Activated CD4-positive, alpha-beta T cell treated with anti-CD3 and anti-CD28 coated beads for 36 hours (primary cell): ENCODE data around the gene COL23A1. TPM values are rescaled to one million over a fixed set of nuclear protein-coding genes. Genes with fewer than 3 reads are reported as not detected.
A peak's percentile ranks its signal among the peaks of the same experiment; 100 is the strongest.
"Not testable (repeated sequence)": the region's sequence is repeated elsewhere in the genome, so short reads cannot be mapped to it uniquely, and the experiment has no call there.

Source experiments
- ATAC-seq: fragments of 200-7000 bp; cut with Tn5 transposase; one replicate; pipeline ENCODE4 v1.10.0; 2021; ENCODE audit warnings: mild to moderate bottlenecking, moderate library complexity
- CTCF ChIA-PET: fragments of 350-600 bp; sonication (Branson Sonifier 250); formaldehyde crosslinking; loops from one replicate; lab custom pipeline; 2021; ENCODE audit warnings: antibody characterized with exemption; lab: Charles Lee
- POLR2A ChIA-PET: fragments of 350-600 bp; sonication (Branson Sonifier 250); formaldehyde crosslinking; loops from one replicate; lab custom pipeline; 2021; ENCODE audit warnings: antibody characterized with exemption, inconsistent platforms; lab: Charles Lee
- DNase-seq: peaks from one replicate; pipeline ENCODE4 v3.0.0-alpha.2; 2020
- H3K27ac Mint-ChIP-seq: one replicate; pipeline ENCODE4 v1.8.0; 2021; ENCODE audit warnings: mixed read lengths
- H3K27me3 Mint-ChIP-seq: one replicate; pipeline ENCODE4 v1.8.0; 2021; ENCODE audit warnings: mixed read lengths
- H3K36me3 Mint-ChIP-seq: one replicate; pipeline ENCODE4 v1.8.0; 2021; ENCODE audit warnings: low read depth, mixed read lengths
- H3K4me1 Mint-ChIP-seq: one replicate; pipeline ENCODE4 v1.8.0; 2021; ENCODE audit warnings: mixed read lengths
- H3K4me3 Mint-ChIP-seq: one replicate; pipeline ENCODE4 v1.8.0; 2021; ENCODE audit warnings: mild to moderate bottlenecking, moderate library complexity, mixed read lengths
- H3K9me3 Mint-ChIP-seq: one replicate; pipeline ENCODE4 v1.8.0; 2021; ENCODE audit warnings: low read depth, mixed read lengths
- intact Hi-C, 2 experiments: fragments of 100-400 bp; cut with DNase I in 1 of 2; cut with micrococcal nuclease in 1 of 2; formaldehyde crosslinking; loops; one replicate each; pipeline versions ENCODE4 v1.14.2 to v1.15.1; 2022 to 2024; cut with DNase I, micrococcal nuclease
- total RNA-seq, 2 experiments: library from RNA; stranded (reverse); gene quantifications; one replicate each; pipeline ENCODE4 v1.2.3, GENCODE V29; 2021

COL23A1 gene
- total RNA-seq, 2 experiments from 2014 or later: not detected

DNA sequence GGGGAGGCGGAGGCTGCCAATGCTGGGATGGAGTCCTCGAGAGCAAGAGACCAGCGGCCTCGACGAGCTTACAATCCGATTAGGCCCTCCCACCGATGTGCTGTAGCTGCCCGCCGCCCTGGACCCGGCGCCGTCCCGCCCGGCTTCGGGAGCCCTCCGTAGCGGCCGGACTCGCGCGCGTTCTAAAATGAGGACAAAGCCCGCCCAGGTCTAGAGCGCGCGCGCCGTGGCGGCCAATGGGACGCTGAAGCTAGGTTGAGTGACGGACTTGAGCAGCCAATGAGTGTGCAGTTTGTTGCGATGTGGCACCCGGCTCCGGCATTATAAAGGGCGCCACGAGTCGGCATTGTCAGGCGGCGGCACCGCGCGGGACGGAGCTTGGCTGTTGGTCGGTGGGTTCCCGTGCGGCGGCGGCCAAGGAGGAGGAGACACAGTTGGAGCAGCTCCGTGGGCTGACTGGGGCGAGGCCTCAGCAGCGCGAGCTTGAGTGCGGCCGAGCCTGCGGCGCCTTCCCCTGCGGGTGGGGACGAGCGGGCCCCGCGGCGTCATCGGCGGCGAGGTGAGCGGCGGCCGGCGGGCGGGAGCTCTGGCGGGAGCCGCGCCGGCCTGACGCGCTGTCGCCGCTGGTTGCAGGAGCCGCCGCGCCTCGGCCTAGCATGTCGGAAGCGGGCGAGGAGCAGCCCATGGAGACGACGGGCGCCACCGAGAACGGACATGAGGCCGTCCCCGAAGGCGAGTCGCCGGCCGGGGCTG, 385.8 kb downstream of the COL23A1 start, which contains the start of gene HNRNPAB:
TSS of gene HNRNPAB (plus strand) at position 352 of the 753 bp plus-strand sequence. CDS start at position 657, 305 bp downstream.
- POLR2A ChIA-PET: interaction anchor here (0.6 to 1.5 kb wide), 14 partner anchors 8 to 1683 kb away, joined by 3 to 15 read pairs (median 4); partner anchors contain the start of genes NHP2 and PHYKPL
- peaks cover 44% of the 10 kb centered on the region for H3K36me3 Mint-ChIP-seq
- no peaks in the 10 kb centered on the region for H3K27me3 Mint-ChIP-seq
- peaks cover 31% of the 10 kb centered on the region for H3K4me1 Mint-ChIP-seq
- intact Hi-C loops: loop anchor here in 1 of 2 experiments (1.0 to 10.0 kb wide), 8 partner anchors 28 to 1197 kb away; partner anchors contain the start of genes CLK4, N4BP3, NHP2 and PHYKPL
- H3K27ac Mint-ChIP-seq: peak within 1 kb of the TSS; percentile 97
- H3K9me3 Mint-ChIP-seq: no peaks in the 10 kb centered on the region
- DNase-seq: peak; percentile 97
- CTCF ChIA-PET: interaction anchor here (0.7 to 1.0 kb wide), 2 partner anchors 130 to 421 kb away, joined by 3 read pairs; no protein-coding TSS in a partner anchor
- H3K4me3 Mint-ChIP-seq: peak within 1 kb of the TSS; percentile 82
- ATAC-seq: peak; percentile 84

DNA sequence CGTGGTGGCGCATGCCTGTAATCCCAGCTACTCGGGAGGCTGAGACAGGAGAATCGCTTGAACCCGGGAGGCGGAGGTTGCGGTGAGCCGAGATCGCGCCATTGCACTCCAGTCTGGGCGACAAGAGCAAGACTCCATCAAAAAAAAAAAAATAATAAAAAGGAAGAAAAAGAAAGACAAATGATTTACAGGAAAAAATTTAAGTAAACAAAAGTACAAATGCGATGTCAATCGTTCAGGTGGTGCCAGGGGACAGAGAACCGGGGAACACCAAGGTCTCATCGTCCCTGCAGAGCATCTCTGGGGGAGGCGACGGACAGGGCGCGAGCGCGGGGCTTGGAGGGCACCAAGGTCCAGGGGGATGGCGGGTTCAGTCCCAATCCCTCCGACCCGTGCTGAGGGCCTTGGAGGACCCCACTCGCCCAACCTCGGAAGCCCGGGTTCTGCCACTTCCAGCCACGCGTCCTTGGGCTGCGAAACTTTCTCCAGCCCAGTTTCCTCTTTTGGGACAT, 386.5 kb downstream of the COL23A1 start:
- POLR2A ChIA-PET: interaction anchor here (0.6 to 1.5 kb wide), 11 partner anchors 9 to 1357 kb away, joined by 3 to 15 read pairs (median 4); partner anchors contain the start of genes NHP2 and PHYKPL

DNA sequence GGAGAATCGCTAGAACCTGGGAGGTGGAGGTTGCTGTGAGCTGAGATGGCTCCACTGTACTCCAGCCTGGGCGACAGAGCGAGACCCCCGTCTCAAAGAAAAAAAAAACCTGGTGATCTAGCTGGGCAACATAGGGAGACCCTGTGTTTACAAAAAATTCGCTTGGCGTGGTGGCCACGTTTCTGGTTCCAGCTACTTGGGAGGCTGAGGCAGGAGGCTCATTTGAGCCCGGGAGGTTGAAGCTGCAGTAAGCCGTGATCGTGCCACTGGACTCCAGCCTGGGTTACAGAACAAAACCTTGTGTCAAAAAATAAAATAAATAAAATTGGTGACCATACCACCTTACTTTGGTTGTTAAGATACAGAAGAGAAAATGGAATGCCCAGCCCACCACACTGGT, 387.7 kb downstream of the COL23A1 start:
- Mint-ChIP-seq H3K27me3 (no peaks in the 10 kb centered on the region), H3K36me3 (peaks cover 26% of the 10 kb centered on the region), H3K9me3 (no peaks in the 10 kb centered on the region), H3K4me1 (peaks cover 22% of the 10 kb centered on the region), H3K27ac (no peak overlapping the region), H3K4me3 (peak overlapping the region; percentile 62)
- ATAC-seq: no peak
- ChIA-PET CTCF (interaction anchor here (0.6 to 0.7 kb wide), 2 partner anchors 48 to 398 kb away, joined by 3 read pairs; no protein-coding TSS in a partner anchor), POLR2A (interaction anchor here (0.5 kb wide), 1 partner anchor 763 kb away, joined by 3 read pairs; no protein-coding TSS in a partner anchor)
- intact Hi-C loops: loop anchor here in 1 of 2 experiments (5.0 to 10.0 kb wide), 3 partner anchors 608 to 1195 kb away; partner anchors contain the start of genes PRELID1, RAB24, TMED9 and UIMC1
- no peak for DNase-seq

More for the DNA sequence above, 386.5 kb downstream of the COL23A1 start:
- intact Hi-C loops: loop anchor here in 1 of 2 experiments (1.0 to 10.0 kb wide), 8 partner anchors 29 to 1196 kb away; partner anchors contain the start of genes CLK4, N4BP3, NHP2 and PHYKPL
- Mint-ChIP-seq H3K27me3 (no peaks in the 10 kb centered on the region), H3K4me1 (peaks cover 30% of the 10 kb centered on the region), H3K36me3 (peaks cover 38% of the 10 kb centered on the region), H3K4me3 (peak overlapping the region; percentile 82), H3K9me3 (no peaks in the 10 kb centered on the region), H3K27ac (peak overlapping the region; percentile 97)
- ATAC-seq (peak; percentile 18), DNase-seq (peak; percentile 52)
- CTCF ChIA-PET: interaction anchor here (0.7 to 1.0 kb wide), 2 partner anchors 129 to 421 kb away, joined by 3 read pairs; no protein-coding TSS in a partner anchor

DNA sequence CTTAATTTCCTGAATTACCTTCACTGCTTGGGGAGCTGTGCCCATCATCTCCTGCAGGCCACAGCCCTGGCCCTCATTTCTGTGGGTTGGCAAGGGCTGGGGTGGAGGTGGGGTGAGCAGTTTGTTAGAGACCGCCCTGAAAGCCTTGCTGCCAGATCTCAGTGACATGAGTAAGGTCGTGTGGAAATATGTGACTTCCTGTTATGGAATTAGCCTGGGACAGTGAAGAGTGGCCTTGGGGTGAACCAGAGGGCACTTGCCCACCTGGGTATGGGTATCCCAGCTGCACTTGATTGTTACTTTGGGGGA, 388.3 kb downstream of the COL23A1 start:
- peaks cover 15% of the 10 kb centered on the region for H3K4me1 Mint-ChIP-seq
- DNase-seq (no peak), ATAC-seq (no peak)
- no peak overlapping the region for H3K27ac Mint-ChIP-seq
- CTCF ChIA-PET: interaction anchor here (0.6 to 1.0 kb wide), 3 partner anchors 23 to 47 kb away, joined by 3 to 4 read pairs (median 3); no protein-coding TSS in a partner anchor
- H3K9me3 Mint-ChIP-seq: no peaks in the 10 kb centered on the region
- intact Hi-C loops: loop anchor here in 1 of 2 experiments (5.0 to 10.0 kb wide), 3 partner anchors 607 to 1195 kb away; partner anchors contain the start of genes PRELID1, RAB24, TMED9 and UIMC1
- H3K27me3 Mint-ChIP-seq: no peaks in the 10 kb centered on the region
- H3K4me3 Mint-ChIP-seq: peak overlapping the region; percentile 6
- POLR2A ChIA-PET: no interaction called here
- H3K36me3 Mint-ChIP-seq: peaks cover 19% of the 10 kb centered on the region

DNA sequence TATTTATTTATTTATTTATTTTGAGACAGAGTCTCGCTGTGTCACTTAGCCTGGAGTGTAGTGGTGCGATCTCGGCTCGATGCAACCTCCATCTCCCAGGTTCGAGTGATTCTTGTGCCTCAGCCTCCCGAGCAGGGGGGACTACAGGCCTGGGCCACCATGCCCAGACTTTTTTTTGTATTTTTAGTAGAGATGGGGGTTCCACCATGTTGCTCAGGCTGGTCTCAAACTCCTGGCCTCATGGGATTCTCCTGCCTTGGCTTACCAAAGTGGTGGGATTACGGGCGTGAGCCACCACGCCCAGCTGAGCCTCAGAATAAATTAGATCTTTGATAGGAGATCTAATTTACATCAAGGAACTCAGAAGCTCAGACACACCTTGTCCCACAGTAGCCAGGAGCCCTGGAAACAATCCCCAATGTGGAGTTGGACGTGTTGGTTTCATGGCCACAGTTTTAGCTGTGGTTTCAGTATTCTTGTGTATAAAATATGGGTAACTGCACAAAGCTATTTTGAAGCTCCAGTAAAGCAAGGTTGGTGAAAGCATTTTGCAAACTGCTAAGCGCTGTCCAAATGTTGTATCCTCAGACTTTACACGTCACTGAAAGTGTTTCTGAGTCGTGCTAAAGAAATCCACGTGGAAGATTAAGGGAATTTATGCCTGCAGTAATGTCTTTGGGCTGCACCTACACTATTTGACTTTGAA, 388.8 kb downstream of the COL23A1 start:
- DNase-seq: no peak
- Mint-ChIP-seq H3K27me3 (no peaks in the 10 kb centered on the region), H3K4me1 (peaks cover 10% of the 10 kb centered on the region), H3K27ac (no peak overlapping the region), H3K4me3 (peak overlapping the region; percentile 6), H3K36me3 (peaks cover 14% of the 10 kb centered on the region), H3K9me3 (no peaks in the 10 kb centered on the region)
- CTCF ChIA-PET: interaction anchor here (0.6 to 1.0 kb wide), 3 partner anchors 24 to 47 kb away, joined by 3 to 4 read pairs (median 3); no protein-coding TSS in a partner anchor
- ATAC-seq: no peak
- POLR2A ChIA-PET: no interaction called here
- intact Hi-C loops: loop anchor here in 1 of 2 experiments (5.0 to 10.0 kb wide), 3 partner anchors 607 to 1194 kb away; partner anchors contain the start of genes PRELID1, RAB24, TMED9 and UIMC1

DNA sequence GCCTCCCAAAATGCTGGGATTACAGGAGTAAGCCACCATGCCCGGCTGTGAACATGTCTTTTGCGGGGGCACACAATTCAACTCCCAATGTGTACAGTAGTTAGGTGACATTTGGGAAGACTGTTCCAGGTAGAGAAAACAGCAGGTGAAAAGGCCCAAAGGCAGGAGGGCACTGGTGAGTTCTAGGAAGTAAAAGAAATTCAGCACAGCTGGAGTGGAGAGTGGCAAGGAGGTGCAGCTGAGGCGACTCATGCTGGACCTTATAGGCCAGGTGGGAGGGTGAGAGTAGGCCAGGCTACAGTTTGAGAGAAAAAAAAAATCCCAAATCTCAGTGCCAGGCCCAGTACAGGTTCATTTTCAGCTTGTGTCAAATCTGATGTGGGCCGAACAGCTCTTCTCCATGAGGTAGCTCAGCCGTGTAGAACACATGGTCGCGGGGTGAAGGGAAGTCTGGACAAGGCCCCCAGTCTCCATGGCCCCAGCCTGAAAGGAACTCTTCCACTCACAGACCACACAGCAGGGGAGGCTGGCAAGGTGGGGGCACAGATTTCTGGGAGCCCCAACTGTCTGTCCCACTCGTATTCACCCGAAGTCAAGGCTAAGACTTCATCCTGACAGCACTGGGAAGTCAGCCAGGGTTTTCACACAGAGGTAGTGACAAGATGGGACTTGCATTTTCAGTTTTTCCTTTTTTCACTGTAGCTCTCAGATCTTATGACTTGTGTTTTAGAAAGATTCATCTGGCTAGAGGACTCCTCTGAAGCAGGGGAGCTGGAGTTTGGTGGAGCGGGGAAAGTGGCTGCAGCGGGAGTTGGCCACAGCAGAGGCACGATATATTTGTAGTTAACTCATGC, 390.4 kb downstream of the COL23A1 start:
- Mint-ChIP-seq H3K4me1 (peaks cover 2% of the 10 kb centered on the region), H3K27me3 (peaks cover under 1% of the 10 kb centered on the region), H3K9me3 (no peaks in the 10 kb centered on the region), H3K27ac (no peak overlapping the region), H3K4me3 (no peak overlapping the region), H3K36me3 (peaks cover 3% of the 10 kb centered on the region)
- intact Hi-C loops: loop anchor here in 1 of 2 experiments (5.0 to 10.0 kb wide), 3 partner anchors 605 to 1193 kb away; partner anchors contain the start of genes PRELID1, RAB24, TMED9 and UIMC1
- CTCF ChIA-PET: no interaction called here
- ATAC-seq (no peak), DNase-seq (no peak)
- POLR2A ChIA-PET: no interaction called here

DNA sequence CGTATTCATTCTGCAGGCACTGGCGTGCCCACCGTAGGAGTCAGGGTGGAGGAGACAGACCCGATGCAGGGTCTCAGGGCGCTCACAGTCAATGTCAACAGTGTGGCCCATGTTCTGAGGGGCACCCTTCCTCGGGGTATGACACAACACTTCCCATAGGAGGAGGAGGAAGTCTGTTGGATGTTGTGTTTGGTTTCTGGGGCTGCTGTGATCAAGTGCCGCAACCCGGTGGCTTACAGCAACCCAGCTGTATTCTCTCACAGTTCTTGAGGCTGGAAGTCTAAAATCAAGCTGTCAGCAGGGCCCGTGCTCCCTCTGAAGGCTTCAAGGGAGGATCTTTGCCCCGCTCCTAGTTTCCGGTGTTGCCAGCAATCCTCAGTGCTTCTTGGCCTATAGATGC, 391.5 kb downstream of the COL23A1 start:
- intact Hi-C loops: no loop called here
- Mint-ChIP-seq H3K4me1 (no peaks in the 10 kb centered on the region), H3K36me3 (no peaks in the 10 kb centered on the region), H3K9me3 (no peaks in the 10 kb centered on the region), H3K27me3 (peaks cover 4% of the 10 kb centered on the region), H3K27ac (no peak overlapping the region), H3K4me3 (no peak overlapping the region)
- CTCF ChIA-PET: no interaction called here
- ATAC-seq: no peak
- no peak for DNase-seq
- POLR2A ChIA-PET: no interaction called here

DNA sequence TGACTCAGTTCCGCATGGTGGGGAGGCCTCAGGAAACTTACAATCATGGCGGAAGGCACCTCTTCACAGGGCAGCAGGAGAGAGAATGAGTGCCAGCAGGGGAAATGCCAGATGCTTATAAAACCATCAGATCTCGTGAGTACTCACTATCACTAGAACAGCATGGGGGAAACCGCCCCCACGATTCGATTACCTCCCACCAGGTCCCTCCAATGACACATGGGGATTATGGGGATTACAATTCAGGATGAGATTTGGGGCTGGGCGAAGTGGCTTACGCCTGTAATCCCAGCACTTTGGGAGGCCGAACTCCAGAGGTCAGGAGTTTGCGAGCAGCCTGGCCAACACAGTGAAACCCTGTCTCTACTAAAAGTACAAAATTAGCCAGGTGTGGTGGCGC, 392.0 kb downstream of the COL23A1 start:
- H3K4me1 Mint-ChIP-seq, H3K27ac Mint-ChIP-seq, ATAC-seq, intact Hi-C loops, H3K36me3 Mint-ChIP-seq, H3K27me3 Mint-ChIP-seq, CTCF ChIA-PET, DNase-seq, H3K4me3 Mint-ChIP-seq, H3K9me3 Mint-ChIP-seq, POLR2A ChIA-PET: not testable (repeated sequence)

DNA sequence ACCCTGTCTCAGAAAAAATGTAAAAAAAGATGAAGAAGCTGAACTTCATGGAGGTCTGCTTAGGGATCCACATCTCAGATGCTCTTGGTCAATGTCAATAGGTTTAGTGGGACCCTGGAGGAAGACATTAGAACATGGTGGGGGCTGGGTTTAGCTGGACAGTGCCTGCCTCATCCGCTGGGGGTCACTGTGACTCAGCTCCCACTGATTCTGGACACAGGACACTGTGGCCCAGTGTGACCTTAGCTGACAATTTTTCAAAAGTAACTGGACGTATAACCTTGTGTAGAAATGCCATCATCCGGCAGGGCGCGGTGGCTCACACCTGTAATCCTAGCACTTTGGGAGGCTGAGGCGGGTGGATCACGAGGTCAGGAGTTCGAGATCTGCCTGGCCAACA, 393.2 kb downstream of the COL23A1 start:
- DNase-seq: no peak
- ChIA-PET POLR2A (interaction anchor here (1.2 kb wide), 1 partner anchor 11 kb away, joined by 4 read pairs; no protein-coding TSS in a partner anchor), CTCF (interaction anchor here (0.5 kb wide), 1 partner anchor 48 kb away, joined by 3 read pairs; no protein-coding TSS in a partner anchor)
- Mint-ChIP-seq H3K27ac (no peak overlapping the region), H3K9me3 (no peaks in the 10 kb centered on the region), H3K4me1 (peaks cover 3% of the 10 kb centered on the region), H3K4me3 (no peak overlapping the region), H3K36me3 (no peaks in the 10 kb centered on the region), H3K27me3 (peaks cover 12% of the 10 kb centered on the region)
- ATAC-seq: no peak
- intact Hi-C loops: no loop called here

DNA sequence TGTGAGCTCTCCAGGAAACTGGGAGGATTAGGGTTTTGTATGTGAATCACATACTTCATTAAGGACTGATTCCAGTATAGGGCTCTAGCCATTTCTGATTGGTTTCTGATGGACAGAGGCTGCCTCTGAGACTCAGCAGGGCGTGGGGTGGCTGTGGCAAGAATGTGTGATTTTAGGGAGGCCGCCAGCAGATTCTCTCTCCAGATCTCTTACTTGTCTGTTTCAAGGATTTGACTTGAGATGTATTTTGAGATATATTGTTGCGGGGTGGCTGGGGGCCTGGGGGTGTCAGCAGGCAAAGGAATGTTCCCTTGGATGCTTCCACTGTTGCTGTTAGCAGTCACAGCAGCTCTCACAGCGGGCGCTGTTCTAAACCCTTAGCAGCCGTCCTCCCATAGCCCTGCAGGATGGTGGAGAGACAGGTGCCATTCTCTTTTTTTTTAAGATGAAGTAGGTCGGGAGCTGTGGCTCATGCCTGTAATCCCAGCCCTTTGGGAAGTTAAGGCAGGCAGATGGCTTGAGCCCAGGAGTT, 393.8 kb downstream of the COL23A1 start:
- Mint-ChIP-seq H3K4me1 (peaks cover 3% of the 10 kb centered on the region), H3K27me3 (peaks cover 12% of the 10 kb centered on the region), H3K36me3 (no peaks in the 10 kb centered on the region), H3K9me3 (no peaks in the 10 kb centered on the region), H3K27ac (no peak overlapping the region), H3K4me3 (no peak overlapping the region)
- ChIA-PET POLR2A (interaction anchor here (0.6 to 1.2 kb wide), 2 partner anchors 11 to 20 kb away, joined by 3 to 4 read pairs; no protein-coding TSS in a partner anchor), CTCF (no interaction called here)
- intact Hi-C loops: no loop called here
- ATAC-seq: no peak
- no peak for DNase-seq
